H1 (cell line): ENCODE measurements around the gene FKBP8. TPM values are rescaled to one million over a fixed set of nuclear protein-coding genes. Genes with fewer than 3 reads are reported as not detected.

Source experiments
- CTCF ChIA-PET: fragments of 300-600 bp; sonication (Branson Sonifier 250); formaldehyde crosslinking; loops from one replicate; lab custom pipeline; 2021; ENCODE audit not compliant: partially characterized antibody; lab: Charles Lee
- POLR2A ChIA-PET: fragments of 300-600 bp; sonication (Branson Sonifier 250); formaldehyde crosslinking; loops from one replicate; lab custom pipeline; 2021; ENCODE audit warnings: inconsistent platforms; ENCODE audit not compliant: partially characterized antibody; lab: Charles Lee
- DNase-seq, 2 experiments: peaks; one replicate each; pipeline versions ENCODE4 v3.0.0 to v3.0.0-alpha.2; 2010 to 2022; ENCODE audit warnings: low spot score in 2 of 2, low read depth in 1 of 2, mixed read lengths in 1 of 2
- FAIRE-seq: peaks from 2 replicates; lab custom pipeline; 2011; peaks lifted over from hg19 to GRCh38; lab: Jason Lieb, UNC
- H2AFZ ChIP-seq: 2 replicates; pipeline ENCODE4 v1.8.1; 2012; ENCODE audit warnings: low read length, inconsistent platforms
- H2AK5ac ChIP-seq: 2 replicates; pipeline ENCODE4 v1.6.1; 2013; ENCODE audit warnings: low read depth, low read length
- H2BK120ac ChIP-seq: replicated peaks from 2 replicates; pipeline ENCODE3; 2013; ENCODE audit warnings: low read depth, low read length, inconsistent platforms
- H2BK12ac ChIP-seq: 2 replicates; pipeline ENCODE4 v1.6.1; 2013; ENCODE audit warnings: low read depth, low read length
- H2BK15ac ChIP-seq: 2 replicates; pipeline ENCODE4 v1.6.1; 2013; ENCODE audit warnings: low read length
- H2BK20ac ChIP-seq: 2 replicates; pipeline ENCODE4 v1.6.1; 2013; ENCODE audit warnings: low read length
- H2BK5ac ChIP-seq: 2 replicates; pipeline ENCODE4 v1.6.1; 2013; ENCODE audit warnings: low read depth, low read length
- H3K14ac ChIP-seq: 2 replicates; pipeline ENCODE4 v1.6.1; 2013; ENCODE audit warnings: inconsistent platforms; ENCODE audit not compliant: insufficient read length
- H3K18ac ChIP-seq: 2 replicates; pipeline ENCODE4 v1.6.1; 2013; ENCODE audit warnings: low read length; ENCODE audit errors: extremely low read depth
- H3K23ac ChIP-seq: 2 replicates; pipeline ENCODE4 v1.6.1; 2013; ENCODE audit warnings: inconsistent platforms; ENCODE audit not compliant: insufficient read length
- H3K23me2 ChIP-seq: 2 replicates; pipeline ENCODE4 v1.6.1; 2013; ENCODE audit warnings: low read depth, low read length
- H3K27ac ChIP-seq: 2 replicates; pipeline ENCODE4 v1.6.1; 2011; ENCODE audit warnings: low read depth, low read length, inconsistent platforms
- H3K27me3 ChIP-seq, 4 experiments: replicated peaks in 1 of 4; 1 replicate in 1 of 4; 2 replicates in 3 of 4; pipeline versions ENCODE4 v1.6.1 to v1.8.1; 2011 to 2013; ENCODE audit warnings: low read length in 3 of 4, mild to moderate bottlenecking in 3 of 4, inconsistent platforms in 2 of 4, mixed read lengths in 2 of 4, moderate library complexity in 1 of 4; ENCODE audit not compliant: control insufficient read depth in 3 of 4, insufficient read depth in 3 of 4; ENCODE audit errors: extremely low read depth in 1 of 4
- H3K36me3 ChIP-seq, 4 experiments: 2 replicates each; pipeline versions ENCODE4 v1.6.1 to v1.8.1; 2011 to 2013; ENCODE audit warnings: mild to moderate bottlenecking in 4 of 4, low read length in 3 of 4, moderate library complexity in 2 of 4, control low read depth in 1 of 4, inconsistent platforms in 1 of 4; ENCODE audit not compliant: insufficient read depth in 4 of 4, control insufficient read depth in 2 of 4
- H3K4ac ChIP-seq: replicated peaks from 2 replicates; pipeline ENCODE3; 2013; ENCODE audit warnings: low read length, low read depth, mixed read lengths, inconsistent platforms; ENCODE audit not compliant: insufficient read length
- H3K4me1 ChIP-seq, 4 experiments: replicated peaks in 1 of 4; 1 replicate in 1 of 4; 2 replicates in 3 of 4; pipeline versions ENCODE4 v1.6.1 to v1.8.1; 2011 to 2013; ENCODE audit warnings: low read length in 3 of 4, inconsistent platforms in 2 of 4, mixed read lengths in 1 of 4; ENCODE audit not compliant: insufficient read depth in 4 of 4, control insufficient read depth in 3 of 4
- H3K4me2 ChIP-seq, 2 experiments: 2 replicates each; pipeline versions ENCODE4 v1.6.1 to v1.8.1; 2011 to 2013; ENCODE audit warnings: low read depth in 2 of 2, low read length in 2 of 2, control low read depth in 1 of 2, inconsistent platforms in 1 of 2, mild to moderate bottlenecking in 1 of 2; ENCODE audit not compliant: insufficient read depth in 1 of 2
- H3K4me3 ChIP-seq, 4 experiments: fragments of 200-600, 300-600 bp in 1 of 4; sonication (generic), shearing (Covaris generic), sonication (Bioruptor Twin) in 1 of 4; 2 replicates each; pipeline versions ENCODE4 v1.5.1 to v1.8.1; 2011 to 2016; ENCODE audit warnings: low read length in 4 of 4, low read depth in 3 of 4, control low read depth in 2 of 4, inconsistent platforms in 2 of 4, mild to moderate bottlenecking in 2 of 4, mixed read lengths in 1 of 4, moderate library complexity in 1 of 4; ENCODE audit not compliant: insufficient read depth in 2 of 4; ENCODE audit errors: extremely low read depth in 1 of 4
- H3K56ac ChIP-seq: replicated peaks from 2 replicates; pipeline ENCODE3; 2013; ENCODE audit warnings: low read depth, mild to moderate bottlenecking, mixed read lengths, low read length, inconsistent platforms; ENCODE audit not compliant: insufficient read length
- H3K79me1 ChIP-seq: 2 replicates; pipeline ENCODE4 v1.6.1; 2013; ENCODE audit warnings: low read depth, low read length, control low read depth
- H3K79me2 ChIP-seq, 2 experiments: 2 replicates each; pipeline versions ENCODE4 v1.6.1 to v1.8.1; 2012 to 2013; ENCODE audit warnings: low read length in 2 of 2, mild to moderate bottlenecking in 2 of 2, inconsistent platforms in 1 of 2; ENCODE audit not compliant: insufficient read depth in 2 of 2, control insufficient read depth in 1 of 2
- H3K9ac ChIP-seq, 4 experiments: replicated peaks in 1 of 4; 1 replicate in 1 of 4; 2 replicates in 3 of 4; pipeline versions ENCODE4 v1.6.1 to v1.8.1; 2011 to 2013; ENCODE audit warnings: low read depth in 3 of 4, low read length in 3 of 4, control low read depth in 2 of 4, mild to moderate bottlenecking in 2 of 4, moderate library complexity in 2 of 4, inconsistent platforms in 1 of 4; ENCODE audit errors: extremely low read depth in 1 of 4
- H3K9me3 ChIP-seq, 2 experiments: 2 replicates each; pipeline versions ENCODE4 v1.6.1 to v1.8.1; 2012 to 2013; ENCODE audit warnings: mild to moderate bottlenecking in 2 of 2, moderate library complexity in 2 of 2, control low read depth in 1 of 2, inconsistent platforms in 1 of 2, low read depth in 1 of 2, low read length in 1 of 2, mixed read lengths in 1 of 2; ENCODE audit not compliant: insufficient read depth in 2 of 2
- H4K20me1 ChIP-seq, 2 experiments: replicated peaks in 1 of 2; 2 replicates each; pipeline versions ENCODE3 to v1.8.1; 2011 to 2013; ENCODE audit warnings: inconsistent platforms in 2 of 2, low read length in 2 of 2, mild to moderate bottlenecking in 1 of 2; ENCODE audit not compliant: insufficient read depth in 2 of 2, control insufficient read depth in 1 of 2
- H4K5ac ChIP-seq: 2 replicates; pipeline ENCODE4 v1.6.1; 2013; ENCODE audit warnings: low read length, low read depth, mixed read lengths, inconsistent platforms; ENCODE audit not compliant: insufficient read length
- H4K8ac ChIP-seq: 2 replicates; pipeline ENCODE4 v1.8.0; 2013; ENCODE audit warnings: mild to moderate bottlenecking, moderate library complexity, low read length, inconsistent platforms; ENCODE audit not compliant: insufficient read depth; ENCODE audit errors: extremely low read depth
- H4K91ac ChIP-seq: replicated peaks from 2 replicates; pipeline ENCODE3; 2013; ENCODE audit warnings: low read length, mixed read lengths, inconsistent platforms; ENCODE audit not compliant: insufficient read length
- CHD1 ChIP-seq: IDR thresholded peaks from 2 replicates; pipeline ENCODE4 v1.6.1; 2012; ENCODE audit warnings: low read depth, low read length, improper control_type of control experiment
- CHD2 ChIP-seq: IDR thresholded peaks from 2 replicates; pipeline ENCODE4 v1.6.1; 2012; ENCODE audit warnings: low read length, improper control_type of control experiment
- CREB1 ChIP-seq: IDR thresholded peaks from 2 replicates; pipeline ENCODE4 v1.6.1; 2012; ENCODE audit warnings: inconsistent platforms
- POU5F1 ChIP-seq: IDR thresholded peaks from 2 replicates; pipeline ENCODE4 v1.6.1; 2011; ENCODE audit warnings: low read depth, mild to moderate bottlenecking, low read length, moderate library complexity
- RFX5 ChIP-seq: IDR thresholded peaks from 2 replicates; pipeline ENCODE4 v1.6.1; 2011; ENCODE audit warnings: low read depth, low read length, improper control_type of control experiment, borderline replicate concordance
- SIN3A ChIP-seq, 2 experiments: IDR thresholded peaks in 1 of 2; conservative IDR thresholded peaks in 1 of 2; 2 replicates each; pipeline ENCODE4 v1.6.1; 2011 to 2012; ENCODE audit warnings: low read length in 2 of 2, improper control_type of control experiment in 1 of 2, low read depth in 1 of 2, mild to moderate bottlenecking in 1 of 2
- SIRT6 ChIP-seq: IDR thresholded peaks from one replicate; pipeline ENCODE4 v1.7.1; 2012; ENCODE audit warnings: low read length, inconsistent platforms
- WGBS, 2 experiments: shearing (Covaris generic) in 1 of 2; methylation state at CpG; one replicate each; pipeline versions ENCODE4 v1.1.6 to v1.1.7; 2013 to 2015; ENCODE audit warnings: low lambda C conversion rate in 2 of 2, mixed read lengths in 2 of 2, inconsistent platforms in 1 of 2, low coverage in 1 of 2, missing lambda C conversion rate in 1 of 2; ENCODE audit not compliant: insufficient replicate concordance in 2 of 2, insufficient coverage in 1 of 2, insufficient read length in 1 of 2; ENCODE audit errors: extremely low coverage in 1 of 2, missing lambda C conversion rate in 1 of 2; 5-methylcytosine and 5-hydroxymethylcytosine counted together
- long read RNA-seq, 2 experiments: library from RNA in 1 of 2; library from capped mRNA in 1 of 2; stranded (forward); transcript quantifications; one replicate each; pipeline ENCODE4 v2.0.0, GENCODE V29; 2021; ENCODE audit warnings: inconsistent platforms in 1 of 2
- polyA minus RNA-seq, 3 experiments: library from RNA; depleted of rRNA, polyadenylated mRNA; stranded (reverse); fragments of >200 nt; gene quantifications; 1 replicate in 2 of 3; 2 replicates in 1 of 3; pipeline ENCODE4 v1.2.3, GENCODE V29; 2011
- polyA plus RNA-seq, 7 experiments: library from polyadenylated mRNA; depleted of rRNA in 3 of 7; stranded (reverse) in 5 of 7; unstranded in 2 of 7; fragments of >200 nt in 5 of 7; fragments of 200-250 nt in 2 of 7; gene quantifications; 1 replicate in 5 of 7; 2 replicates in 1 of 7; 4 replicates in 1 of 7; pipeline versions ENCODE4 v1.2.1 to v1.2.3, GENCODE V29; 2011 to 2013; ENCODE audit warnings: missing spikeins in 2 of 7, mixed read lengths in 2 of 7
- total RNA-seq: library from RNA; stranded (reverse); fragmentation: NEBNext Ultra II Directional; extraction: Animal tissue kit (Norgen Biotek cat#: 25700); gene quantifications from 2 replicates; pipeline ENCODE4 v1.2.1, GENCODE V29; 2021

Gene FKBP8
- 264 and 273 TPM in 2 replicates for total RNA-seq
- 309 and 441 TPM in 2 replicates for polyA plus RNA-seq (2011; rRNA removed)
- polyA plus RNA-seq (2011; cell fraction: cytosol; rRNA removed): 383 TPM
- polyA plus RNA-seq (2011; cell fraction: nucleus; rRNA removed): 364 TPM
- 208 to 378 TPM (median 354 TPM) in 4 replicates for polyA plus RNA-seq (2012, experiment 1 of 2)
- polyA plus RNA-seq (2012, experiment 2 of 2): 339 TPM
- polyA plus RNA-seq (2013, experiment 1 of 2): 164 TPM
- polyA plus RNA-seq (2013, experiment 2 of 2): 163 TPM
- 84.8 and 104 TPM in 2 replicates for polyA minus RNA-seq (2011; rRNA and poly(A)+ RNA removed)
- polyA minus RNA-seq (2011; cell fraction: cytosol; rRNA and poly(A)+ RNA removed): 178 TPM
- 121 TPM for polyA minus RNA-seq (2011; cell fraction: nucleus; rRNA and poly(A)+ RNA removed)
- long read RNA-seq, experiment 1, transcript FKBP8-209 (9 exons, 1,781 nt): major isoform, 31 of 351 reads
- long read RNA-seq, experiment 1, partial matches to known transcripts: 285 of 351 reads
- long read RNA-seq, experiment 1, other reads (novel, unspliced or antisense): 30 of 351 reads
- long read RNA-seq, experiment 2, transcript FKBP8-201 (9 exons, 1,710 nt): minor isoform, 33 of 190 reads
- long read RNA-seq, experiment 2, transcript FKBP8-213 (9 exons, 1,849 nt): major isoform, 99 of 190 reads
- long read RNA-seq, experiment 2, transcript FKBP8-202 (6 exons, 1,292 nt): minor isoform, 7 of 190 reads
- long read RNA-seq, experiment 2, partial matches to known transcripts: 25 of 190 reads
- long read RNA-seq, experiment 2, other reads (novel, unspliced or antisense): 25 of 190 reads

GRCh38 chr19:18542941-18543813 is at the start of gene FKBP8:
TSS of gene FKBP8 (minus strand) at chr19:18543573. CDS start at chr19:18541970, 1,603 bp downstream.
- CTCF ChIA-PET: interaction anchor here (0.6 to 2.7 kb wide), 9 partner anchors 11 to 130 kb away, joined by 3 to 12 read pairs (median 5); no protein-coding TSS in a partner anchor
- Histone ChIP-seq H2AFZ (peak within 1 kb of the TSS; percentile 80), H3K4me1 (peaks cover 0 to 9% (median 4%) of the 10 kb centered on the region in 4 experiments; a peak in 1 of 7 replicates), H2BK15ac (no peak within 1 kb of the TSS), H2AK5ac (no peak within 1 kb of the TSS), H3K23me2 (peaks cover 8% of the 10 kb centered on the region), H3K56ac (no peak within 1 kb of the TSS), H3K36me3 (peaks cover 5 to 25% (median 14%) of the 10 kb centered on the region in 4 experiments; a peak in 7 of 8 replicates), H3K27me3 (no peaks in the 10 kb centered on the region), H3K9ac (peak within 1 kb of the TSS; percentile 8 to 69 (median 34); a peak in 4 of 7 replicates), H3K4ac (peak within 1 kb of the TSS; percentile 22), H3K9me3 (no peaks in the 10 kb centered on the region), H3K23ac (no peak within 1 kb of the TSS), H4K20me1 (peaks cover 0 to 4% of the 10 kb centered on the region in 2 experiments), H3K4me3 (peak within 1 kb of the TSS; percentile 61 to 77 (median 64)), H4K5ac (peak within 1 kb of the TSS; percentile 44), H2BK5ac (peak within 1 kb of the TSS; percentile 35; the same call in 1 of the 2 replicates), H2BK20ac (no peak within 1 kb of the TSS), H3K79me2 (peaks cover 0 to 16% of the 10 kb centered on the region in 2 experiments; a peak in 2 of 4 replicates), H3K14ac (no peak within 1 kb of the TSS), H3K4me2 (peak within 1 kb of the TSS; percentile 81 to 91), H3K27ac (no peak within 1 kb of the TSS; the same call in 1 of the 2 replicates), H2BK12ac (peak within 1 kb of the TSS; percentile 70; the same call in 1 of the 2 replicates), H3K79me1 (no peaks in the 10 kb centered on the region; the same call in 1 of the 2 replicates), H3K18ac (peak within 1 kb of the TSS; percentile 40), H4K91ac (peak within 1 kb of the TSS; percentile 12), H4K8ac (no peak within 1 kb of the TSS), H2BK120ac (no peak within 1 kb of the TSS)
- POLR2A ChIA-PET: interaction anchor here (0.5 to 2.5 kb wide), 13 partner anchors 14 to 46 kb away, joined by 3 to 13 read pairs (median 4); partner anchors contain the start of genes KXD1 and UBA52
- WGBS, 2 experiments: 0% methylated on average over 8 of the region's 86 CpGs; no CpG with 5 or more reads in 1 of the 2 experiments
- DNase-seq: peak; percentile 66 to 97
- no peak for FAIRE-seq
- TF ChIP-seq CREB1: peak; percentile 24; the same call in 1 of the 2 replicates
- peak; percentile 85 for TF ChIP-seq CHD2
- TF ChIP-seq SIRT6: no peak
- TF ChIP-seq CHD1: no peak
- TF ChIP-seq SIN3A (conservative IDR thresholded peaks at IDR 0.05 in 1 of 2, IDR thresholded peaks at IDR 0.05 in 1 of 2; ENCODE audit: low read depth in 1 of 2, low read length in 2 of 2): 0 out of 4 replicates have a peak, but pooled peaks of 1 of the 2 experiments have one; percentile 1
- no peak for TF ChIP-seq POU5F1
- no peak for TF ChIP-seq RFX5
